Activated T-cell treated with anti-CD3 and anti-CD28 coated beads for 4 hours (primary cell): ENCODE results near the gene MIPEP.
"Not testable (repeated sequence)": the region's sequence is repeated elsewhere in the genome, so short reads cannot be mapped to it uniquely, and the experiment has no call there.

Experiments used
- DNase-seq: peaks from one replicate; pipeline ENCODE4 v3.0.0-alpha.2; 2020

Gene MIPEP

DNA sequence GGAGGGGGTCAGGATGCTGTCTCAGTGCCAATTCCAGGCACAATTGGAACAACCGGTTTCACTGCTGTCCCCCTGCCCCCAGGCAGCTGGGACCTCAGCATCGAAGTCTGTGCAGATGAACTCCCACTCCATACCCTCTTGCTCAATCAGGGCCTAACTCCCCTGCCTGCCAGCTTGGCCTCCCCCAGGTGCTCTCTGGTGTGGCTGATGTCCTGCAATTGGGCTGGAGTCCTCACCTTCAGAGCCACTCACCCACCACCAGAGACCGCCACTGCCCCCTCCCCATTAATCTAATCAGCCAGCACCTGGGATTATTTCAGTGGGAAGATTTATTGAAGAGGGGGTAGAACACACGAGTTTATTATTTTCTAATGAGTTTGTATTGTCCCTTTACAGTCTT lies 118.8 kb downstream of the MIPEP start:
- DNase-seq: no peak

DNA sequence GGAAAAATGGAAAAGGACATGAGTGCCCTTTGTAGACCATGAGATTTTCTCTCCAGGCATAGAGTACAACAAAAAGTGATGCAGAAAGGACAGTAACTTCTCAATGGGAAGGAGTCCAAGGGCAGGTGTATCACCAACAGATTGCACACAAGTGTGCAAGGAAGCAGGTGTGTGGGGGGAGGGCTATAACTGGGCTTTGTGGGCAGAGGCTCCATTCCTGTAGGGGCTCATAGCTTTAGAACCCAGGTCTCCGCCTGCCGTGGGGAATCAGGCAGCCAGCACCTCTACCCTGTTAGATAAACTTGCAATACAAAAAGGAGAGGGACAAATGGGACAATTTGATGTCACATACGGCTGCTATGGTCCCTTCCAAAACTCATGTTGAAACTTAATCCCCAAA lies 119.8 kb downstream of the MIPEP start:
- no peak for DNase-seq

DNA sequence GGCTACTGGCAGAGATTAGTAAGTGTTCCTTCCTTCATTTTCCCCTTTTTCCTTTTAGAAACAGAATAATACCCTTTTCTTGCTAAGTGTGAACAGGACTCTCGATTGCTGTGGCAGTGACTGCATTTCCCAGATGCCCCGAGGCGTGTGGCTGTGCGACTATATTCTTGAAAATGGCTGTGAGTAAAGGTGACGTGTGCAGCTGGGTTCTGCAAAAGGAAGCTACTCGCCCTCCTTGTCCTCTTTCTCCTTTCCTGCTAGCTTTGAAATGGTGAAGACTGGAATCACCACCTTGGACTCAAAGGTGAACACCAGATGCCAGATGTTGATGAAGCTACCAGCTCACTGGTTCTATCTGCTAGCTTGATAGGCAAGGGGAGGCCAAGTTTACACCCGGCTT lies 121.4 kb downstream of the MIPEP start:
- no peak for DNase-seq

DNA sequence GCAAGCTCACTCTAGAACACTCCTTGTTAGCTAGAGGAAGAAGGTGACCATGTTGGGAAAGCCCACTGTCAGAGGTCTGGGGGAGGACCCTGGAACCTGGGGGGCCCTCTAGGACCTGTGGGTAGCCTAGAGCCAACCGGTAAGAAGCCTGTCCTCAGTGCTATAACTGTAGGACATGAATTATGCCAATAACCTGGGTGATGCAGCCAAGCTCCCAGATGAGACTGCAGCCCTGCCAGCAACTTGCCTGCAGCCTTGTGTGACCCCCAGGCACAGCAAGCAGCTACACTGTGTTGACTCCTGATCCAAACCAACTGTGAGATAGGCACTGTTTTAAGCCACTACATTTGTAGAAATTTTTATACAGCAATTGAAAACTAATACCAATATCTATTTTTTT lies 122.3 kb downstream of the MIPEP start:
- no peak for DNase-seq

- DNase-seq: no peak
Observed at GRCh38 chr13:23766283-23766682, 122.9 kb downstream of the MIPEP start.

GRCh38 chr13:23765531-23765930 lies 123.7 kb downstream of the MIPEP start:
- DNase-seq: no peak

DNA sequence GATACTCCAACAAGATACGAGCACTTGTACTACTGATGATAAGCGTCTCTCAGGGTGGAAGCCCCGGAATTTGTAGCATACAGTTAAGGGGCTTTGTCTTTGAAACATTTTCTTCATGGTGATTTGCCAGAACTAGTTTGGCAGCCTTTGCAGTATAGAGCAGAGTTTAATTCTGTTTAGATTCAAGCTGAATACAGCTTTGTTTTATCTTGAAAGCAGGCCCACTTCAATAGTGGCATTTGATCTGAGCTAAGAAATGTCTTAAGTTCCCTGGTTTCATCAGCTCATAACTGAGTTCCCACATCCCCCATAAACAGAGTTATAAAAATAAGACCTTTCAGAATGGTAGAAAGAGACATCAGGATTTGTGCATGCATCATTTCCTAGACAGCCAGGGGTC lies 125.9 kb downstream of the MIPEP start:
- DNase-seq: no peak

DNA sequence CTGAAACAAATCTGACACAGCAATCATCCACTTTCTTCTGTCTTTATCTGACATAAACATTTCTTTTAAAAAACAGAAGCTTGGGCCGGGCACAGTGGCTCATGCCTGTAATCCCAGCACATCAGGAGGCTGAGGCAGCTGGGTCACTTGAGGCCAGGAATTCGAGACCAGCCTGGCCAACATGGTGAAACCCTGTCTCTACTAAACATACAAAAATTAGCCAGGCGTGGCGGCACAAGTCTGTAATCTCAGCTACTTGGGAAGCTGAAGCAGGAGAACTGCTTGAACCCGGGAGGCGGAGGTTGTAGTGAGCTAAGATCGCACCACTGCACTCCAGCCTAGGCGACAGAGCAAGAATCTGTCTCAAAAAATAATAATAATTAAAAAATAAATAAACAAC lies 127.4 kb downstream of the MIPEP start:
- DNase-seq: not testable (repeated sequence)

GRCh38 chr13:23760000-23760399 lies 129.2 kb downstream of the MIPEP start:
- no peak for DNase-seq

- no peak for DNase-seq
Observed at GRCh38 chr13:23758798-23759527, 130.2 kb downstream of the MIPEP start.

DNA sequence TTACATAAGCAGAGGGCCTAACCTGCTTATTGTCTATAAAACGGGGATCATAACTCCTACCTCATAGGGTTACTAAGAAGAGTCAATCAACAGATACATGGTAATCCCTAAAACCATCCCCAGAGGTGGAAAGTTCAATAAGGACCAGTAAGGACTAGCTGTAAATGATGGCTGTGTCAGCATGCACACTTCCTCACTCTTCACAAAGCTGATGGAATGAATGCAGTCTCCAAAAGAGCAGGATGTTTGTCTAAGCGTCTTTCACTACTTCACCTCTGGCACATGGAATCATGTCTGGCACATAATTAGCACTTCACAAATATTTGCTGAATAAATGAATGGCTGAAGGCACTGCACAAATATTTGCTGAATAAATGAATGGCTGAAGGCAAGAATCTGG lies 134.2 kb downstream of the MIPEP start:
- DNase-seq: no peak

DNA sequence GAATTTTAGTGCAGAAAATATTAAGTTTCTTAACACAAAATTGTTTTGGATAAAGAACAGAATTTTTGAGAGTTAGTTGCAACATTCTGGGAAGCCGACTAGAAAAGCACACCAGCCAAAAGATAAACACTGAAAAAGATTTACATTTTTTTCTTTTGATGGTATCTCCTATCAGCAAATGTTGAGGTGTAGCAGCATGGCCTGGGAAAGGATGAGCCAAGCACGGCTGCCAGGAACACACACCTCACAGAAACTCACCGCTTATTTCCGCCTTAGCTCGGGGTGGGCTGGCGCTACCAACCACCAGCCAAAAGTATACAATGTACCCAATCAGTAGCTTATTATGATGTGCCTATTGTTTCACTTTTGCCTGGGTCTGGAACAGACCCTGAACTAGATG lies 134.7 kb downstream of the MIPEP start:
- peak; percentile 2 for DNase-seq

DNA sequence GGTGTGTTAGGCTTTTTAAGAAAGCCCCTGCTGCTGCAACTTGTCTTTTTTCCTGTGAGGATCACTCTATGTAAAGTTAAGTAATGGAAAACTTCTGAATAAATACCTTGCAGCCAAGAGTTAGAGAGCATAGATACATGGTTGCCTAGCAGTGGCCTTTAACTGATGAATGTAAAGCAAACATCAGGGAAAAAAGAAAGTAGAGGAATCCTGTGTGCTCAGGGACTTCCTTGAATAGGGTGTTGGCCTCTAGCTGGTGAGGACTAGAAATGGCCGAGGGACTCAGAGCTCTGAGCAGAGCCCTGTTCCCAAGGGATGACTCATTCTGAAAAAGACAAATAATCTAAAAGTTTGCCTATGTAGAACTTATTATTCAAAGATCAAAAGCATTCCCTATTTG lies 135.7 kb downstream of the MIPEP start:
- no peak for DNase-seq

GRCh38 chr13:23752111-23753001 lies 136.8 kb downstream of the MIPEP start:
- DNase-seq: no peak

DNA sequence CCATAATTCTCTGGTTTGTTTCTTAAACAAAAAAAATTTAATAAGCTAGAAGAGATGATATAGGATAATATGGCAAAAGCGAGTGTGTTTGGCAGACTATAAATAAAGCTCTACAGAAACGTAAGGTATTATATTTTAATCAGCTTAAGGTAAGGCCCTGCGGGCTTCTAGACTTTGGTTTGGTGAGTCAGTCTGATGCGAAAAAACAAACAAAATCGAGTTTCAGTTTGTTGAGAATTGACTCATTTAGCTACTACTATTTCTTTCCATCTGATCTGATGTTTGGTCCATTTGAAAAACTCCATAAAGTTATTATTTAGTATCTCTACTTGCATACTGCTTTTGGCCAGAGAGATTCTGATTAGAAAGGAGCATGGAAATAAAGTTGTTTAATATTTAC lies 138.0 kb downstream of the MIPEP start:
- no peak for DNase-seq

GRCh38 chr13:23750383-23751121 lies 138.6 kb downstream of the MIPEP start:
- DNase-seq: no peak

- DNase-seq: no peak
Observed at GRCh38 chr13:23749288-23749873, 139.8 kb downstream of the MIPEP start.

GRCh38 chr13:23748109-23748990 lies 140.8 kb downstream of the MIPEP start:
- DNase-seq: no peak

DNA sequence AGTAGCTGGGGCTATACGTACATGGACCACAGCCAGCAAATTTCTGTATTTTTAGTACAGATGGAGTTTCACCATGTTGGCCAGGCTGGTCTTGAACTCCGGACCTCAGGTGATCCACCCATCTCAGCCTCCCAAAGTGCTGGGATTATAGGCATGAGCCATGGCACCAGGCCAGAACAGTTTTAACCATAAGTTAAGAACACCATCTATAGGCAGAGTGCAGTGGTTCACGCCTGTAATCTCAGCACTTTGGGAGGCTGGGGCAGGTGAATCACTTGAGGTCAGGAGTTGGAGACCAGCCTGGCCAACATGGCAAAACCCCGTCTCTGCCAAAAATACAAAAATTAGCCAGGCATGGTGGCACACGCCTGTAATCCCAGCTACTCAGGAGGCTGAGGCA lies 143.1 kb downstream of the MIPEP start:
- DNase-seq: not testable (repeated sequence)

- DNase-seq: no peak
Observed at GRCh38 chr13:23744315-23744714, 144.9 kb downstream of the MIPEP start.

DNA sequence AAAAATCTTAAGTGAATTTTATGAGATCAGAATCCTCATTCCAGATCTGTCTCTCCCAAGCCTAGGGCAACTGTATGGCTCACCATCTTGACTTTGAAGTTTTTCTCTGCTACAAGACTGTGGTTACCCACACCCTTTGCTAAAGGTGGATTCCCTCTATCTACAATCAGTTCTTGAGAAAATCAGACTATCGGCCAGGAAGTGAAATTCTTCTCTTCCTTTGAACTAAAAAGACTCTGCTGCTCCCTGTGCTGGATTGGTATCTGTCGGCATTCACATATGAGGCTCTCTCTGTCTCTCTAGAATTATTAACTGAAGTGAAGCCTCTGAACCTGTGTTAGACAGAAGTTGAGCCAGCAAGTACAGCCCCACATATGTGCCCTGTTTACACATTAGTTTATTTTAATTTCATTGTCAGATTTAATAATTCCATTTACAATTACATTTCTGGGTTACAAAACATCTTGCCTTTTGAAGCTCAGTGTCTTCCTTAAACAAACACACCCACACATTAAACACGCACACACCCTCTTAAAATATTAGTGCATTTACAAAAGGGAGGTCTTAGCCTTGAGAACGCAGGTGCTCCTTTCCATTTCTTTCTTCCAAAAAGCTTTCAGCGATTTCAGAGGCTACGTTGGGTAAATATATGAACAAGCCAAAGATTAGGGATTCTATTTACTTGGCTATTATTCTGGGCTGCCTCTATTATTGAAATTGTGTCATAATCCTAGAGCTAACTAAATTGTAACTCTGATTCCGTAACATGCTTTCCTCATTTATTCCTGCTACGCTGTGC lies 145.7 kb downstream of the MIPEP start:
- no peak for DNase-seq
